K562 (cell line): ENCODE data around the gene LZTFL1. TPM values are rescaled to one million over a fixed set of nuclear protein-coding genes. Genes with fewer than 3 reads are reported as not detected.

ENCODE experiments used
- ATAC-seq: fragments of 200-7000 bp; cut with Tn5 transposase; 3 replicates; pipeline ENCODE4 v1.9.1; 2020; ENCODE audit warnings: moderate library complexity
- BruUV-seq: library from RNA; stranded (reverse); fragments of 400-500 nt; replicated peaks from 2 replicates; lab custom pipeline; 2021; lab: Mats Ljungman, UMichigan
- CTCF ChIA-PET: fragments of 300-600 bp; formaldehyde crosslinking; extraction: SDS; loops from one replicate; lab custom pipeline; 2021; ENCODE audit warnings: low intra/inter-chr PET ratio; lab: Yijun Ruan, JAX
- POLR2A ChIA-PET: fragments of 300-600, 350-650 bp; sonication (Branson Sonifier 250); formaldehyde crosslinking; extraction: SDS; loops from one replicate; lab custom pipeline; 2021; ENCODE audit warnings: antibody characterized with exemption, inconsistent platforms; lab: Yijun Ruan, JAX
- DNase-seq, 4 experiments: peaks; one replicate each; pipeline versions ENCODE4 v3.0.0 to v3.0.0-alpha.2; 2011 to 2018; ENCODE audit warnings: low spot score in 3 of 4, mixed read lengths in 3 of 4; ENCODE audit errors: extremely low read depth in 1 of 4
- FAIRE-seq: peaks from 2 replicates; lab custom pipeline; 2011; peaks lifted over from hg19 to GRCh38; lab: Jason Lieb, UNC
- H2AFZ ChIP-seq: 2 replicates; pipeline ENCODE4 v1.6.0; 2011; ENCODE audit warnings: low read depth, low read length, control low read depth, inconsistent platforms
- H3K27ac ChIP-seq: fragments of 200-600 bp; 3 replicates; pipeline ENCODE4 v1.8.0; 2011; ENCODE audit warnings: low read depth, mild to moderate bottlenecking, control low read depth, inconsistent platforms, low read length, moderate library complexity, mixed read lengths; ENCODE audit errors: extremely low read depth
- H3K27me3 ChIP-seq, 2 experiments: fragments of 300-600 bp in 1 of 2; 2 replicates in 1 of 2; 3 replicates in 1 of 2; pipeline versions ENCODE4 v1.6.0 to v1.8.0; 2011; ENCODE audit warnings: inconsistent platforms in 2 of 2, low read length in 2 of 2, mild to moderate bottlenecking in 1 of 2, mixed read lengths in 1 of 2, moderate library complexity in 1 of 2; ENCODE audit not compliant: control insufficient read depth in 2 of 2, insufficient read depth in 2 of 2
- H3K36me3 ChIP-seq: fragments of 300-600 bp; 3 replicates; pipeline ENCODE4 v1.8.0; 2011; ENCODE audit warnings: mild to moderate bottlenecking, low read length, inconsistent platforms; ENCODE audit not compliant: control insufficient read depth, insufficient read depth
- H3K4me1 ChIP-seq, 2 experiments: fragments of 200-600 bp in 1 of 2; replicated peaks in 1 of 2; 2 replicates in 1 of 2; 3 replicates in 1 of 2; pipeline versions ENCODE4 v1.5.1 to v1.8.0; 2011; ENCODE audit warnings: inconsistent platforms in 2 of 2, low read length in 2 of 2, mild to moderate bottlenecking in 1 of 2, mixed read lengths in 1 of 2, moderate library complexity in 1 of 2; ENCODE audit not compliant: control insufficient read depth in 2 of 2, insufficient read depth in 2 of 2
- H3K4me2 ChIP-seq: 2 replicates; pipeline ENCODE4 v1.6.1; 2011; ENCODE audit warnings: low read length, control low read depth, inconsistent platforms, mixed read lengths; ENCODE audit not compliant: insufficient read depth
- H3K4me3 ChIP-seq: fragments of 200-600 bp; sonication (generic), shearing (Covaris generic); 2 replicates; pipeline ENCODE4 v1.5.1; 2016; ENCODE audit warnings: control low read depth, inconsistent platforms
- H3K79me2 ChIP-seq: fragments of 200-600 bp; 3 replicates; pipeline ENCODE4 v1.8.0; 2011; ENCODE audit warnings: low read length, inconsistent platforms; ENCODE audit not compliant: control insufficient read depth, insufficient read depth
- H3K9ac ChIP-seq, 2 experiments: 2 replicates each; pipeline versions ENCODE4 v1.6.0 to v1.6.1; 2011; ENCODE audit warnings: low read depth in 2 of 2, low read length in 2 of 2, control low read depth in 1 of 2, inconsistent platforms in 1 of 2, mild to moderate bottlenecking in 1 of 2, mixed read lengths in 1 of 2; ENCODE audit not compliant: insufficient read depth in 1 of 2
- H3K9me1 ChIP-seq: one replicate; pipeline ENCODE4 v1.6.0; 2011; ENCODE audit warnings: inconsistent platforms, mild to moderate bottlenecking, low read length, moderate library complexity; ENCODE audit not compliant: control insufficient read depth, insufficient read depth
- H3K9me3 ChIP-seq: replicated peaks from 2 replicates; pipeline ENCODE4 v1.5.1; 2011; ENCODE audit warnings: low read depth, low read length, inconsistent platforms; ENCODE audit not compliant: control insufficient read depth, insufficient read depth
- H4K20me1 ChIP-seq: replicated peaks from 2 replicates; pipeline ENCODE4 v1.6.1; 2011; ENCODE audit warnings: low read length, inconsistent platforms, mixed read lengths; ENCODE audit not compliant: control insufficient read depth, insufficient read depth
- EGR1 ChIP-seq: fragments of 450-650 bp; conservative IDR thresholded peaks from 2 replicates; pipeline ENCODE4 v1.6.1; 2017; ENCODE audit warnings: mild to moderate bottlenecking
- ELK3 ChIP-seq: fragments of 450-650 bp; formaldehyde crosslinking; IDR thresholded peaks from 2 replicates; pipeline ENCODE4 v1.4.0; 2020; ENCODE audit warnings: mild to moderate bottlenecking
- FOSL1 ChIP-seq: fragments of 200-800 bp; sonication (Bioruptor generic); conservative IDR thresholded peaks from 2 replicates; pipeline ENCODE4 v1.6.1; 2016; ENCODE audit warnings: missing genetic modification characterization, missing compliant biosample characterization
- GABPB2 ChIP-seq: fragments of 250-450 bp; sonication (Bioruptor Pico); conservative IDR thresholded peaks from 2 replicates; pipeline ENCODE4 v1.5.1; 2021; ENCODE audit warnings: mild to moderate bottlenecking
- GATAD2B ChIP-seq: fragments of 450-650 bp; IDR thresholded peaks from 2 replicates; pipeline ENCODE4 v1.6.1; 2017; ENCODE audit warnings: mild to moderate bottlenecking, borderline replicate concordance
- JUND ChIP-seq, 2 experiments: IDR thresholded peaks; 2 replicates in 1 of 2; 3 replicates in 1 of 2; pipeline ENCODE4 v1.6.1; 2011; ENCODE audit warnings: borderline replicate concordance in 2 of 2, low read depth in 2 of 2, low read length in 2 of 2, improper control_type of control experiment in 1 of 2, missing biosample characterization in 1 of 2, missing genetic modification characterization in 1 of 2, missing genetic modification reagents in 1 of 2
- KAT7 ChIP-seq: sonication (generic); formaldehyde crosslinking; IDR thresholded peaks from 2 replicates; pipeline ENCODE4 v1.8.0; 2022; ENCODE audit warnings: missing genetic modification reagents, mild to moderate bottlenecking, borderline replicate concordance
- NCOA6 ChIP-seq: fragments of 450-650 bp; IDR thresholded peaks from 2 replicates; pipeline ENCODE4 v1.6.1; 2017; ENCODE audit warnings: mild to moderate bottlenecking
- SAP30 ChIP-seq: fragments of 200-600 bp; sonication (generic); IDR thresholded peaks from 2 replicates; pipeline ENCODE4 v1.6.1; 2012; ENCODE audit warnings: borderline replicate concordance, low read depth, mild to moderate bottlenecking, moderate library complexity, low read length, control low read depth, inconsistent platforms; ENCODE audit not compliant: insufficient read depth, poor library complexity, severe bottlenecking
- ZNF644 ChIP-seq: fragments of 200-800 bp; sonication (Bioruptor generic); IDR thresholded peaks from 2 replicates; pipeline ENCODE4 v1.6.1; 2016; ENCODE audit warnings: low read depth, missing genetic modification characterization, missing compliant biosample characterization
- ZNF699 ChIP-seq: fragments of 250-450 bp; sonication (Bioruptor Pico); IDR thresholded peaks from 2 replicates; pipeline ENCODE4 v1.8.0; 2021; ENCODE audit warnings: mild to moderate bottlenecking, moderate library complexity; ENCODE audit not compliant: insufficient replicate concordance
- WGBS: fragments of 100-300 bp; shearing (Covaris generic); methylation state at CpG from one replicate; pipeline ENCODE4 v1.1.6; 2016; ENCODE audit warnings: low coverage, mixed read lengths; ENCODE audit not compliant: insufficient coverage; ENCODE audit errors: missing lambda C conversion rate; 5-methylcytosine and 5-hydroxymethylcytosine counted together
- in situ Hi-C: fragments of 300-500 bp; cut with MboI; formaldehyde crosslinking; loops from 4 replicates; pipeline ENCODE4 v1.15.0; 2018; ENCODE audit warnings: inconsistent platforms, mixed read lengths
- intact Hi-C: fragments of 100-400 bp; cut with micrococcal nuclease; formaldehyde crosslinking; loops from 2 replicates; pipeline ENCODE4 v1.14.2; 2022
- polyA plus RNA-seq, 8 experiments: library from polyadenylated mRNA; depleted of rRNA in 4 of 8; stranded (reverse) in 5 of 8; unstranded in 3 of 8; fragments of >200 nt; fragmentation: Nextera tagmentation in 2 of 8; fragmentation: Illumina TruSeq in 1 of 8; extraction: Ambion mirVana in 2 of 8; extraction: Trizol in 1 of 8; gene quantifications; 2 replicates each; pipeline versions ENCODE4 v1.2.1 to v1.2.3, GENCODE V29; 2011 to 2014; ENCODE audit warnings: inconsistent platforms in 1 of 8, missing spikeins in 1 of 8
- total RNA-seq, 7 experiments: library from RNA; depleted of rRNA in 6 of 7; stranded (reverse); fragments of >200 nt in 6 of 7; fragmentation: Illumina TruSeq in 2 of 7; extraction: Trizol in 2 of 7; gene quantifications; 2 replicates each; pipeline versions ENCODE4 v1.2.1 to v1.2.3, GENCODE V29; 2011 to 2021; ENCODE audit warnings: low replicate concordance in 1 of 7
- TF ChIP-seq, protein P1 (sequence below): sonication (generic); formaldehyde crosslinking; IDR thresholded peaks from 2 replicates; pipeline ENCODE4 v1.5.0; 2020; ENCODE audit warnings: missing genetic modification reagents
- TF ChIP-seq, protein P2 (sequence below): fragments of 250-450 bp; sonication (Bioruptor Pico); IDR thresholded peaks from 2 replicates; pipeline ENCODE4 v1.8.0; 2021; ENCODE audit warnings: moderate library complexity, mild to moderate bottlenecking, inconsistent platforms

LZTFL1 gene
- total and polyA plus RNA-seq, 9 of the 15 experiments (the other 6 are each of a cell fraction or from before 2014, with no cell fraction given), result 10.7 to 33.7 (median 15.3) TPM

GRCh38 chr3:45817831-45818522 lies 23.9 kb downstream of the LZTFL1 start:
- Histone ChIP-seq H3K9ac (no peak overlapping the region), H3K27me3 (peaks cover 0 to 4% of the 10 kb centered on the region in 2 experiments; a peak in 2 of 5 replicates), H3K9me1 (no peaks in the 10 kb centered on the region), H3K4me2 (no peak overlapping the region), H3K36me3 (no peaks in the 10 kb centered on the region), H3K27ac (no peak overlapping the region), H3K4me3 (no peak overlapping the region), H3K79me2 (no peaks in the 10 kb centered on the region), H3K9me3 (no peaks in the 10 kb centered on the region), H2AFZ (no peak overlapping the region), H3K4me1 (no peaks in the 10 kb centered on the region), H4K20me1 (no peaks in the 10 kb centered on the region)
- ChIA-PET POLR2A (interaction anchor here (0.8 to 2.6 kb wide), 2 partner anchors 10 to 216 kb away, joined by 4 to 6 read pairs; no protein-coding TSS in a partner anchor), CTCF (no interaction called here)
- FAIRE-seq (no peak), DNase-seq (no peak), ATAC-seq (no peak)
- WGBS, result 1% methylated on average over 4 of the region's 4 CpGs
- intact Hi-C loops (no loop called here), in situ Hi-C loops (no loop called here)
- BruUV-seq, result no TSS peak
- TF ChIP-seq, protein P1, sequence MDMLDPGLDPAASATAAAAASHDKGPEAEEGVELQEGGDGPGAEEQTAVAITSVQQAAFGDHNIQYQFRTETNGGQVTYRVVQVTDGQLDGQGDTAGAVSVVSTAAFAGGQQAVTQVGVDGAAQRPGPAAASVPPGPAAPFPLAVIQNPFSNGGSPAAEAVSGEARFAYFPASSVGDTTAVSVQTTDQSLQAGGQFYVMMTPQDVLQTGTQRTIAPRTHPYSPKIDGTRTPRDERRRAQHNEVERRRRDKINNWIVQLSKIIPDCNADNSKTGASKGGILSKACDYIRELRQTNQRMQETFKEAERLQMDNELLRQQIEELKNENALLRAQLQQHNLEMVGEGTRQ, result 0 out of 2 replicates have a peak, but pooled peaks have one; percentile 6
- TF ChIP-seq, protein P2, sequence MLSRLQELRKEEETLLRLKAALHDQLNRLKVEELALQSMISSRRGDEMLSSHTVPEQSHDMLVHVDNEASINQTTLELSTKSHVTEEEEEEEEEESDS (CRISPR knock-in tag), result no peak
- TF ChIP-seq NCOA6 (no peak), ZNF644 (tag) (no peak), EGR1 (no peak), FOSL1 (tag) (peak; percentile 94), GABPB2 (CRISPR knock-in tag) (no peak), ZNF699 (CRISPR knock-in tag) (no peak), JUND (IDR thresholded peaks at IDR 0.05; ENCODE audit: borderline replicate concordance, low read depth, low read length) (0 out of 2 replicates have a peak, but pooled peaks have one; percentile 37), JUND (tag; IDR thresholded peaks at IDR 0.05; ENCODE audit: borderline replicate concordance, low read depth, low read length) (peak; percentile 46; the same call in 1 of the 3 replicates), GATAD2B (no peak), ELK3 (CRISPR knock-in tag) (no peak), SAP30 (no peak), KAT7 (CRISPR knock-in tag) (no peak)
